Measurements from ENCODE around the gene ATP1A1.

ATP1A1 gene

GRCh38 chr1:116415200-116415698, 42.2 kb downstream of the ATP1A1 start:
- no peak for DNase-seq (ENCODE audit: low read depth)

- no peak for DNase-seq (ENCODE audit: low read depth)
Observed at GRCh38 chr1:116415699-116416533, 42.9 kb downstream of the ATP1A1 start.

GRCh38 chr1:116416854-116417513, 43.9 kb downstream of the ATP1A1 start:
- no peak for DNase-seq (ENCODE audit: low read depth)

GRCh38 chr1:116417678-116418077, 44.6 kb downstream of the ATP1A1 start:
- no peak for DNase-seq (ENCODE audit: low read depth)

- peak; percentile 82 for DNase-seq (ENCODE audit: low read depth)
Observed at GRCh38 chr1:116418091-116418830, 45.2 kb downstream of the ATP1A1 start.

GRCh38 chr1:116420417-116421200, 47.6 kb downstream of the ATP1A1 start:
- no peak for DNase-seq (ENCODE audit: low read depth)

GRCh38 chr1:116424438-116424837, 51.4 kb downstream of the ATP1A1 start:
- DNase-seq (ENCODE audit: low read depth): no peak

- DNase-seq (ENCODE audit: low read depth): no peak
Observed at GRCh38 chr1:116424863-116425262, 51.8 kb downstream of the ATP1A1 start.

GRCh38 chr1:116425987-116426386, 52.9 kb downstream of the ATP1A1 start:
- no peak for DNase-seq (ENCODE audit: low read depth)

- DNase-seq (ENCODE audit: low read depth): no peak
Observed at GRCh38 chr1:116426401-116426800, 53.4 kb downstream of the ATP1A1 start.

- no peak for DNase-seq (ENCODE audit: low read depth)
Observed at GRCh38 chr1:116428576-116428975, 55.5 kb downstream of the ATP1A1 start.

GRCh38 chr1:116429821-116430374, 56.9 kb downstream of the ATP1A1 start:
- DNase-seq (ENCODE audit: low read depth): no peak

- DNase-seq (ENCODE audit: low read depth): no peak
Observed at GRCh38 chr1:116431870-116432500, 58.9 kb downstream of the ATP1A1 start.

- DNase-seq (ENCODE audit: low read depth): no peak
Observed at GRCh38 chr1:116432655-116433265, 59.7 kb downstream of the ATP1A1 start.

- no peak for DNase-seq (ENCODE audit: low read depth)
Observed at GRCh38 chr1:116433275-116434257, 60.5 kb downstream of the ATP1A1 start.

GRCh38 chr1:116434849-116435248, 61.8 kb downstream of the ATP1A1 start:
- no peak for DNase-seq (ENCODE audit: low read depth)

GRCh38 chr1:116435806-116436610, 63.0 kb downstream of the ATP1A1 start:
- no peak for DNase-seq (ENCODE audit: low read depth)

GRCh38 chr1:116436611-116436970, 63.5 kb downstream of the ATP1A1 start:
- no peak for DNase-seq (ENCODE audit: low read depth)

- no peak for DNase-seq (ENCODE audit: low read depth)
Observed at GRCh38 chr1:116439701-116440100, 66.7 kb downstream of the ATP1A1 start.

Data from activated T-helper 1 cell treated with Interleukin-2 at 50 U/mL for 16 hours (primary cell).